GM21619 (cell line): ENCODE measurements around the gene TXNRD2.
"Not testable (repeated sequence)": the region's sequence is repeated elsewhere in the genome, so short reads cannot be mapped to it uniquely, and the experiment has no call there.

Source experiments
- ATAC-seq: cut with Tn5 transposase; IDR thresholded peaks from one replicate; pipeline ENCODE4 v1.9.1; 2021; ENCODE audit not compliant: unreplicated experiment

TXNRD2 gene

GRCh38 chr22:19926028-19926427, 15.6 kb downstream of the TXNRD2 start:
- not testable (repeated sequence) for ATAC-seq

GRCh38 chr22:19923914-19924513, 17.6 kb downstream of the TXNRD2 start:
- no peak for ATAC-seq

- ATAC-seq = no peak
These were observed 20.0 kb downstream of the TXNRD2 start for GRCh38 chr22:19921544-19922081.

- no peak for ATAC-seq
These were observed 21.8 kb downstream of the TXNRD2 start for GRCh38 chr22:19919701-19920363.

- ATAC-seq = no peak
These were observed 23.1 kb downstream of the TXNRD2 start for GRCh38 chr22:19918332-19919106.

- ATAC-seq = no peak
These were observed 24.1 kb downstream of the TXNRD2 start for GRCh38 chr22:19917389-19918138.

- no peak for ATAC-seq
These were observed 24.7 kb downstream of the TXNRD2 start for GRCh38 chr22:19916941-19917340.

GRCh38 chr22:19916006-19916405, 25.6 kb downstream of the TXNRD2 start:
- ATAC-seq = no peak

- no peak for ATAC-seq
These were observed 26.2 kb downstream of the TXNRD2 start for GRCh38 chr22:19915287-19915954.

GRCh38 chr22:19914201-19914943, 27.2 kb downstream of the TXNRD2 start:
- no peak for ATAC-seq

GRCh38 chr22:19913337-19913936, 28.2 kb downstream of the TXNRD2 start:
- no peak for ATAC-seq

- no peak for ATAC-seq
These were observed 29.2 kb downstream of the TXNRD2 start for GRCh38 chr22:19912271-19912999.

- no peak for ATAC-seq
These were observed 29.9 kb downstream of the TXNRD2 start for GRCh38 chr22:19911540-19912270.

- no peak for ATAC-seq
These were observed 31.4 kb downstream of the TXNRD2 start for GRCh38 chr22:19910180-19910744.

GRCh38 chr22:19909350-19910179, 32.1 kb downstream of the TXNRD2 start:
- no peak for ATAC-seq

- ATAC-seq = not testable (repeated sequence)
These were observed 33.7 kb downstream of the TXNRD2 start for GRCh38 chr22:19907902-19908301.

- ATAC-seq = not testable (repeated sequence)
These were observed 34.8 kb downstream of the TXNRD2 start for GRCh38 chr22:19906864-19907263.
